Suprapubic skin (tissue), 4 donors: ENCODE results near the gene COX10. TPM values are rescaled to one million over a fixed set of nuclear protein-coding genes. Genes with fewer than 3 reads are reported as not detected.
"Not testable (repeated sequence)": the region's sequence is repeated elsewhere in the genome, so short reads cannot be mapped to it uniquely, and the experiment has no call there.

Experiments
- DNase-seq, 2 donors: peaks; one replicate each; pipeline ENCODE4 v3.0.0-alpha.2; 2019; ENCODE audit warnings: low spot score in 2 of 2
- H3K27ac ChIP-seq: fragments of 200-600 bp; sonication (generic); one replicate; pipeline ENCODE4 v1.5.1; 2019
- H3K27me3 ChIP-seq: fragments of 200-600 bp; sonication (generic); one replicate; pipeline ENCODE4 v1.5.1; 2019
- H3K36me3 ChIP-seq: fragments of 200-600 bp; sonication (generic); one replicate; pipeline ENCODE4 v1.5.1; 2019
- H3K4me1 ChIP-seq: fragments of 200-600 bp; sonication (generic); one replicate; pipeline ENCODE4 v1.5.1; 2019
- H3K4me3 ChIP-seq: fragments of 200-600 bp; sonication (generic); one replicate; pipeline ENCODE4 v1.5.1; 2019; ENCODE audit warnings: mild to moderate bottlenecking
- H3K9me3 ChIP-seq: fragments of 200-600 bp; sonication (generic); one replicate; pipeline ENCODE4 v1.5.1; 2019
- EP300 ChIP-seq: sonication (generic); formaldehyde crosslinking; IDR thresholded peaks from one replicate; pipeline ENCODE4 v1.6.1; 2017; ENCODE audit warnings: antibody characterized with exemption
- POLR2A ChIP-seq, 2 donors: fragments of 450-650 bp; IDR thresholded peaks; one replicate each; pipeline ENCODE4 v1.6.1; 2017; ENCODE audit warnings: antibody characterized with exemption in 2 of 2, mild to moderate bottlenecking in 2 of 2, moderate library complexity in 2 of 2
- POLR2AphosphoS5 ChIP-seq, 3 donors: sonication (generic); formaldehyde crosslinking; IDR thresholded peaks; one replicate each; pipeline ENCODE4 v1.6.1; 2017; ENCODE audit warnings: antibody characterized with exemption in 3 of 3
- WGBS: methylation state at CpG from one replicate; pipeline ENCODE4 v1.1.5; 2018; 5-methylcytosine and 5-hydroxymethylcytosine counted together
- total RNA-seq, 4 donors: library from RNA; depleted of rRNA; stranded (reverse); fragments of >200 nt; gene quantifications; one replicate each; pipeline ENCODE4 v1.1.0, GENCODE V29; 2016
- TF ChIP-seq, protein P1 (sequence below), 2 donors: fragments of 200-600 bp in 1 of 2; fragments of 450-650 bp in 1 of 2; sonication (generic) in 1 of 2; IDR thresholded peaks; one replicate each; pipeline ENCODE4 v1.5.1; 2016 to 2019; ENCODE audit warnings: antibody characterized with exemption in 2 of 2, mild to moderate bottlenecking in 1 of 2, moderate library complexity in 1 of 2

Gene COX10
- total RNA-seq, 4 donors from 2014 or later = 26.5 to 35.9 (median 32.1) TPM

DNA sequence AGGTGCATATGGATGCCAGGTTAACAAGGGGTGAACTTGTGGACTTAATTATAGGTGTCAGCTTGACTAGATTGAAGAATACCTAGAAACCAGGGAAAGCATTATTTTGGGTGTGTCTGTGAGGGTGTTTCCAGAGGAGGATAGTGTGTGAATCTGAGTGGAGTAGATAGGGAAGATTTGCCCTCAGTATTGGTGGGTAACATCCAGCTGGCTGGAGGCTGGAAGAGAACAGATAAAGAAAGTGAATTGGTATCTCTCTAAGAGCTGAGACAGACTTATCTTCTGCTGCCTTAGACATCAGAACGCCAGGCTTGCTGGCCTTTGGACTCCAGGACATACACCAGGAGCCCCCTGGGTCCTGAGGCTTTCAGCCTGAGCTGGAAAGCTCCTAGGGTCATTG lies 92.1 kb downstream of the COX10 start:
- Histone ChIP-seq H3K27me3 (no peaks in the 10 kb centered on the region), H3K4me1 (no peaks in the 10 kb centered on the region), H3K36me3 (peaks cover 6% of the 10 kb centered on the region), H3K9me3 (no peaks in the 10 kb centered on the region), H3K27ac (no peak overlapping the region), H3K4me3 (no peak overlapping the region)
- DNase-seq = no peak
- TF ChIP-seq POLR2A (IDR thresholded peaks at IDR 0.05) (no peak), POLR2AphosphoS5 (IDR thresholded peaks at IDR 0.05) (no peak), EP300 (no peak)
- TF ChIP-seq, protein P1, sequence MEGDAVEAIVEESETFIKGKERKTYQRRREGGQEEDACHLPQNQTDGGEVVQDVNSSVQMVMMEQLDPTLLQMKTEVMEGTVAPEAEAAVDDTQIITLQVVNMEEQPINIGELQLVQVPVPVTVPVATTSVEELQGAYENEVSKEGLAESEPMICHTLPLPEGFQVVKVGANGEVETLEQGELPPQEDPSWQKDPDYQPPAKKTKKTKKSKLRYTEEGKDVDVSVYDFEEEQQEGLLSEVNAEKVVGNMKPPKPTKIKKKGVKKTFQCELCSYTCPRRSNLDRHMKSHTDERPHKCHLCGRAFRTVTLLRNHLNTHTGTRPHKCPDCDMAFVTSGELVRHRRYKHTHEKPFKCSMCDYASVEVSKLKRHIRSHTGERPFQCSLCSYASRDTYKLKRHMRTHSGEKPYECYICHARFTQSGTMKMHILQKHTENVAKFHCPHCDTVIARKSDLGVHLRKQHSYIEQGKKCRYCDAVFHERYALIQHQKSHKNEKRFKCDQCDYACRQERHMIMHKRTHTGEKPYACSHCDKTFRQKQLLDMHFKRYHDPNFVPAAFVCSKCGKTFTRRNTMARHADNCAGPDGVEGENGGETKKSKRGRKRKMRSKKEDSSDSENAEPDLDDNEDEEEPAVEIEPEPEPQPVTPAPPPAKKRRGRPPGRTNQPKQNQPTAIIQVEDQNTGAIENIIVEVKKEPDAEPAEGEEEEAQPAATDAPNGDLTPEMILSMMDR (IDR thresholded peaks at IDR 0.05) = no peak
- WGBS = 92% methylated on average over 1 of the region's 1 CpG

DNA sequence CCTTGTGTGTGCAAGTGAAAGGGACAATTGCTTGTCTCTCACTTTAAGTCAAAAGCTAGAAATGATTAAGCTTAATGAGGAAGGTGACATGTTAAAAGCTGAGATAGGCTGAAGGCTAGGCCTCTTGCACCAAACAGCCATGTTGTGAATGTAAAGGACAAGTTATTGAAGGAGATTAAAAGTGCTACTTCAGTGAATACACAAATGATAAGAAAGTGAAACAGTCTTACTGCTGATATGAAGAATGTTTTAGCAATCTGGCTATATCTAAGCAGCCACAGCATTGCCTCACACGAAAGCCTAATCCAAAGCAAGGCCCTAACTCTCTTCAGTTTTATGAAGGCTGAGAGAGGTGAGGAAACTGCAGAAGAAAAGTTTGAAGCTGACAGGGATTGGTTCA lies 96.3 kb downstream of the COX10 start:
- no peak overlapping the region for H3K4me3 ChIP-seq
- H3K36me3 ChIP-seq = no peaks in the 10 kb centered on the region
- no peaks in the 10 kb centered on the region for H3K4me1 ChIP-seq
- WGBS = 87% methylated on average over 1 of the region's 1 CpG
- H3K27me3 ChIP-seq = no peaks in the 10 kb centered on the region
- no peak overlapping the region for H3K27ac ChIP-seq
- peaks cover 12% of the 10 kb centered on the region for H3K9me3 ChIP-seq
- no peak for DNase-seq
- no peak for TF ChIP-seq POLR2A (IDR thresholded peaks at IDR 0.05)
- no peak for TF ChIP-seq POLR2AphosphoS5 (IDR thresholded peaks at IDR 0.05)
- TF ChIP-seq EP300 = no peak
- TF ChIP-seq, protein P1 (IDR thresholded peaks at IDR 0.05) = no peak

DNA sequence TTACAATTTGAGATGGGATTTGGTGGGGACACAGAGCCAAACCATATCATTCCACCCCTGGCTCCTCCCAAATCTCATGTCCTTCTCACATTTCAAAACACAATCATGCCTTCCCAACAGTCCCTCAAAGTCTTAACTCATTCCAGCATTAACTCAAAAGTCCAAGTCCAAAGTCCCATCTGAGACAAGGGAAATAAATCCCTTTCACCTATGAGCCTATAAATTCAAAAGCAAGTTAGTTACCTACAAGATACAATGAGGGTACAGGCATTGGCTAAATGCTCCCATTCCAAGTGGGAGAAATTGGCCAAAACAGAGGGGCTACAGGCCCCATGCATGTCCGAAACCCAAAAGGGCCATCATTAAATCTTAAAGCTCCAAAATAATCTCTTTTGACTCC lies 98.5 kb downstream of the COX10 start:
- 100% methylated on average over 1 of the region's 1 CpG for WGBS
- DNase-seq = not testable (repeated sequence)

DNA sequence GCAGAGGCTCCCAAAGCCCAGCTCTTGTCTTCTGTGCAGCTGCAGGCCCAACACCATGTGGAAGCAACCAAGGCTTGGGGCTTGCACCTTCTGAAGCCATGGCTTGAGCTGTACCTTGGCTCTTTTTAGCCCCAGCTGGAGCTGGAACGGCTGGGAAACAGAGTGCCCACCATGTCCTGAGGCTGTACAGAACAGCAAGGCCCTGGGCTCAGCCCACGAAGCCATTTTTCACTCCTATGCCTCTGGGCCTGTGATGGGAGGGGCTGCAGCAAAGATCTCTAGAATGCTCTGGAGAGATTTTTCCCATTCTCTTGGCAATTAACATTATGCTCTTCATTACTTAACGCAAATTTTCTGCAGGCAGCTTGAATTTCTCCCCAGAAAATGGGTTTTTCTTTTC lies 99.3 kb downstream of the COX10 start:
- no peak for DNase-seq
- Histone ChIP-seq H3K4me3 (no peak overlapping the region), H3K36me3 (no peaks in the 10 kb centered on the region), H3K27me3 (no peaks in the 10 kb centered on the region), H3K4me1 (no peaks in the 10 kb centered on the region), H3K27ac (no peak overlapping the region), H3K9me3 (peaks cover 12% of the 10 kb centered on the region)
- 89% methylated on average over 2 of the region's 3 CpGs for WGBS
- TF ChIP-seq, protein P1 (IDR thresholded peaks at IDR 0.05) = no peak
- TF ChIP-seq EP300 (no peak), POLR2AphosphoS5 (IDR thresholded peaks at IDR 0.05) (no peak), POLR2A (IDR thresholded peaks at IDR 0.05) (no peak)

More for the DNA sequence above, 98.5 kb downstream of the COX10 start:
- not testable (repeated sequence) for H3K36me3 ChIP-seq, H3K27me3 ChIP-seq, H3K27ac ChIP-seq, H3K4me3 ChIP-seq, H3K4me1 ChIP-seq
- peaks cover 12% of the 10 kb centered on the region for H3K9me3 ChIP-seq

DNA sequence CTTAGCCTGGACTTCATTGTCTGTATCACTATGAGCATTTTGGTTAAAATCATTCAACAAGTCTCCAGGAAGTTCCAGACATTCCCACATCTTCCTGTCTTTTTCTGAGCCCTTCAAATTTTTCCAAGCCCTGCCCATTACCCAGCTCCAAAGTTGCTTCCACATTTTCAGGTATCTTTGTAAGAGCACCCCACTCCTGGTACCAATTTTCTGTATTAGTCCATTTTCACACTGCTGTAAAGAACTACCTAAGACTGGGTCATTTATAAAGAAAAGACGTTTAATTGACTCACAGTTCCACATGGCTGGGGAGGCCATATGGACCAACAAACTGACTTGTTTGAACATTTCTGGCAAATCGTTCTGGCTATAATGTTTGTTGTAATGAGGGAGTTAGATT lies 100.0 kb downstream of the COX10 start:
- Histone ChIP-seq H3K36me3 (no peaks in the 10 kb centered on the region), H3K27ac (no peak overlapping the region), H3K4me3 (no peak overlapping the region), H3K27me3 (no peaks in the 10 kb centered on the region), H3K9me3 (peaks cover 12% of the 10 kb centered on the region), H3K4me1 (no peaks in the 10 kb centered on the region)
- TF ChIP-seq EP300 (no peak), POLR2A (IDR thresholded peaks at IDR 0.05) (no peak), POLR2AphosphoS5 (IDR thresholded peaks at IDR 0.05) (no peak)
- TF ChIP-seq, protein P1 (IDR thresholded peaks at IDR 0.05) = no peak
- no peak for DNase-seq
- 89% methylated on average over 2 of the region's 2 CpGs for WGBS

DNA sequence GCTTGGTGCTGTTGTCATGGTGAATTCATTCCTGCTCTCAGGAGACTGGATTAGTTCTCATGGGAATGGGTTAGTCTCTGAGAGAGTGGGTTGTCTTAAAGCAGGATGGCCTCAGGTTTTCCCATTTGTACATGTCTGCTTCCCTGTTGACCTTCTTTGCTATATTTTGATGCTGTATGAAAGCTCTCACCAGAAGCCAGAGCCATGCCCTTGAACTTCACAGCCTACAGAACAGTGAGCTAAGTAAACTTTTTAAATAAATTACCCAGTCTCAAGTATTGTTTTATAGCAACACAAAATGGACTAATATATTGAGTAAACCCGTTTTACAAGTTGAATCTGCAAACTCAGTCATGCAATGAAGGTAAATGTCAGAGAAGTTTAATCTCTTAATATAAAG lies 100.6 kb downstream of the COX10 start:
- Histone ChIP-seq H3K27ac (no peak overlapping the region), H3K4me1 (no peaks in the 10 kb centered on the region), H3K4me3 (no peak overlapping the region), H3K9me3 (peaks cover 12% of the 10 kb centered on the region), H3K27me3 (no peaks in the 10 kb centered on the region), H3K36me3 (no peaks in the 10 kb centered on the region)
- WGBS = 98% methylated on average over 1 of the region's 1 CpG
- TF ChIP-seq POLR2A (IDR thresholded peaks at IDR 0.05) (no peak), EP300 (no peak), POLR2AphosphoS5 (IDR thresholded peaks at IDR 0.05) (no peak)
- TF ChIP-seq, protein P1 (IDR thresholded peaks at IDR 0.05) = no peak
- no peak for DNase-seq

DNA sequence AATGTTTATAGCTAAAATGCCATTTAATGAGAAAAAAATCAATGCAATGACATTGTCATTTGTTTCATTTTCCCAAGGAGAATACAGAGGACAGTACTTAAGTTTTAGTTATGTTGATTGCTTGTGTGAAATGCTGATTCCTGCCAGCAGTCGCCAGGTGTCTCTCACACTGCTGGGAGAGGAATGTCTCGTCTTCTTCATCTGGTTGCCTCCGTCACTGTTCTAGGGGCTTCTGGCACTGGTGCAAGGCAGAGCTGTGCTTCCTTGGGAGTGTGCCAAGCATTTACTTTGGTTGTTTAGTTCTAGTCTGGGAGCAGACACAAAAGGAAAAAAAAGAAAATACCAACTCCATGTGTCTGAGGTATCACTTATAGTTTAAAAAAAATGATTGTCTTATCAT lies 107.7 kb downstream of the COX10 start:
- not testable (repeated sequence) for H3K4me1 ChIP-seq, H3K27ac ChIP-seq, H3K27me3 ChIP-seq, H3K9me3 ChIP-seq, H3K36me3 ChIP-seq, DNase-seq, H3K4me3 ChIP-seq
- WGBS = 73% methylated on average over 3 of the region's 3 CpGs

DNA sequence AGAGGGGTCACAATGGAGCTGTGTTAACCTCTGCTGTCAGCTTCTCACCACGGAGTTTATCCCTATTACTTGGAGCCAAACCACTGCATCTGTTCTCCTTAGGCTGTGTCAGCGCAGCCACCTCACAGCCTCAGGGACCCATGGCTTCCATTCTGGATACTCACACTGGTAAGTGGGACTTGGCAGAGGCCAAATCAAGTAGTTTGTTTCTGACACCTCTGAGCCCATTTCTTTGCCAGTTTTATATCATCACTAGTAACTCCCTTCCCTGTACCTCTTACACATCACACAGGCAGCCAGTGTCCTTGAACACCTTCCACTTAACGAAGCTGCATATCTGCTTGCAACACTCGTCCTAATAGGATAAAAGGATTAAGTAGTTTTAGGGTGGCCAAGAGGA lies 108.5 kb downstream of the COX10 start:
- no CpG with 5 or more reads among the region's 4 CpGs for WGBS
- not testable (repeated sequence) for H3K4me1 ChIP-seq, H3K4me3 ChIP-seq, H3K27ac ChIP-seq, H3K27me3 ChIP-seq, H3K9me3 ChIP-seq, H3K36me3 ChIP-seq, DNase-seq

DNA sequence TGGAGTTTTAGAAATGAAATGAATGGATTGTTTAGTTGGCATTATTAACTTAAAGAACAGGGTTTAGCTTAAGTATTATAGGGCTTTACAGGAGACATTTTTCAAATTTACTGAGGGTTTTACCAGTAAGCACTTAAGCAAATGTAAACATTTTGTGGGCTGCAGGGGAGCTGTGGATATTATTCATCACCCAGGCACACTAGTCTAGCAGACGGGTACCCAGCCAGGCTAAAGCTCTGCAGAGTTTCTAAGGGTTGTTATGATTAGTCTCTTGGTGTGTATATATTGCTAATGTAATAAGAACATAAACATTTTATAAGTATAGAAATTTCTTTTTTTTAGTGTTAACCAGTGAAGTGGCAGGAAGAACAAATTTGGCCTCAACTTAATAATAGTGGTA lies 110.6 kb downstream of the COX10 start:
- H3K9me3 ChIP-seq, H3K27ac ChIP-seq, H3K27me3 ChIP-seq, DNase-seq, H3K4me3 ChIP-seq, H3K36me3 ChIP-seq, H3K4me1 ChIP-seq: not testable (repeated sequence)
- no CpG with 5 or more reads among the region's 1 CpG for WGBS
